CD4-positive, alpha-beta T cell (primary cell): ENCODE results near the gene DEFB119. TPM values are rescaled to one million over a fixed set of nuclear protein-coding genes. Genes with fewer than 3 reads are reported as not detected.
"Not testable (repeated sequence)": the region's sequence is repeated elsewhere in the genome, so short reads cannot be mapped to it uniquely, and the experiment has no call there.

Experiments used
- ATAC-seq: fragments of 200-7000 bp; cut with Tn5 transposase; one replicate; pipeline ENCODE4 v1.10.0; 2022; ENCODE audit warnings: mild to moderate bottlenecking; ENCODE audit not compliant: poor library complexity
- CTCF ChIA-PET: fragments of 350-600 bp; sonication (Branson Sonifier 250); formaldehyde crosslinking; loops from one replicate; lab custom pipeline; 2021; ENCODE audit warnings: antibody characterized with exemption, inconsistent platforms; lab: Charles Lee
- POLR2A ChIA-PET: fragments of 350-600 bp; sonication (Branson Sonifier 250); formaldehyde crosslinking; loops from one replicate; lab custom pipeline; 2021; ENCODE audit warnings: antibody characterized with exemption, inconsistent platforms; lab: Charles Lee
- DNase-seq, 14 experiments: peaks; one replicate each; pipeline ENCODE4 v3.0.0-alpha.2; 2013 to 2020; ENCODE audit warnings: mixed read lengths in 2 of 14
- H3K27ac ChIP-seq, 2 donors: one replicate each; pipeline versions ENCODE4 v1.5.1 to v1.7.0; 2013; ENCODE audit warnings: low read length in 2 of 2, low read depth in 1 of 2, mild to moderate bottlenecking in 1 of 2
- H3K27me3 ChIP-seq, 2 experiments: 1 replicate in 1 of 2; 2 replicates in 1 of 2; pipeline versions ENCODE4 v1.6.1 to v1.7.0; 2013; ENCODE audit warnings: low read length in 2 of 2, control low read depth in 1 of 2, mild to moderate bottlenecking in 1 of 2, moderate library complexity in 1 of 2; ENCODE audit not compliant: insufficient read depth in 2 of 2, control insufficient read depth in 1 of 2
- H3K36me3 ChIP-seq: one replicate; pipeline ENCODE4 v1.6.1; 2013; ENCODE audit warnings: low read length, control low read depth; ENCODE audit not compliant: insufficient read depth
- H3K4me1 ChIP-seq: one replicate; pipeline ENCODE4 v1.6.1; 2013; ENCODE audit warnings: low read length, control low read depth; ENCODE audit not compliant: insufficient read depth
- H3K4me3 ChIP-seq: one replicate; pipeline ENCODE4 v1.5.1; 2013; ENCODE audit warnings: mild to moderate bottlenecking, low read length, moderate library complexity
- H3K9me3 ChIP-seq, 2 experiments: 1 replicate in 1 of 2; 2 replicates in 1 of 2; pipeline versions ENCODE4 v1.6.1 to v1.7.0; 2013; ENCODE audit warnings: low read length in 2 of 2, mild to moderate bottlenecking in 2 of 2, control low read depth in 1 of 2, moderate library complexity in 1 of 2; ENCODE audit not compliant: control insufficient read depth in 1 of 2, insufficient read depth in 1 of 2
- H3K27ac Mint-ChIP-seq: one replicate; pipeline ENCODE4 v1.8.0; 2020; ENCODE audit warnings: mixed read lengths
- H3K27me3 Mint-ChIP-seq: one replicate; pipeline ENCODE4 v1.8.0; 2021; ENCODE audit warnings: mixed read lengths
- H3K36me3 Mint-ChIP-seq: one replicate; pipeline ENCODE4 v1.8.0; 2021; ENCODE audit warnings: low read depth, mixed read lengths
- H3K4me1 Mint-ChIP-seq: one replicate; pipeline ENCODE4 v1.8.0; 2021; ENCODE audit warnings: low read depth, mixed read lengths
- H3K4me3 Mint-ChIP-seq: one replicate; pipeline ENCODE4 v1.8.0; 2020; ENCODE audit warnings: mild to moderate bottlenecking, mixed read lengths
- H3K9me3 Mint-ChIP-seq: one replicate; pipeline ENCODE4 v1.8.0; 2020; ENCODE audit warnings: mixed read lengths
- CTCF ChIP-seq: fragments of 200-600 bp; IDR thresholded peaks from one replicate; pipeline ENCODE4 v1.8.0; 2022; ENCODE audit warnings: antibody characterized with exemption, mild to moderate bottlenecking
- intact Hi-C, 2 experiments: fragments of 100-400 bp; cut with DNase I in 1 of 2; cut with micrococcal nuclease in 1 of 2; formaldehyde crosslinking; loops; one replicate each; pipeline versions ENCODE4 v1.15.1 to v1.9.0; 2023 to 2025; cut with DNase I, micrococcal nuclease
- polyA plus RNA-seq, 2 donors: library from polyadenylated mRNA; unstranded; fragments of 120-200 nt; gene quantifications; one replicate each; pipeline ENCODE4 v1.2.1, GENCODE V29; 2013
- total RNA-seq, 174 experiments: library from RNA in 2 of 174; stranded (reverse) in 2 of 174; gene quantifications; one replicate each; pipeline ENCODE4 v1.2.3 and lab custom pipeline; 2021 to 2026

Gene DEFB119
- not detected for total RNA-seq
- not detected for polyA plus RNA-seq (2013, experiment 1 of 2)
- polyA plus RNA-seq (2013, experiment 2 of 2) = not detected
- 0 to 0.06 (median 0) reads per million in 172 experiments for total RNA-seq (lab: John Stamatoyannopoulos, UW)

GRCh38 chr20:31390490-31390889 is at the start of gene DEFB119:
Gene DEFB119, minus strand, starts transcription at chr20:31390590. Its CDS starts 107 bp downstream, at chr20:31390483.
- Histone ChIP-seq H3K9me3 (no peaks in the 10 kb centered on the region), H3K36me3 (no peaks in the 10 kb centered on the region), H3K27ac (no peak within 1 kb of the TSS), H3K4me1 (no peaks in the 10 kb centered on the region), H3K4me3 (no peak within 1 kb of the TSS), H3K27me3 (peaks cover 4 to 8% of the 10 kb centered on the region in 2 experiments)
- H3K27me3 Mint-ChIP-seq = peaks cover 44% of the 10 kb centered on the region
- no peaks in the 10 kb centered on the region for H3K4me1 Mint-ChIP-seq
- H3K4me3 Mint-ChIP-seq = no peak within 1 kb of the TSS
- no peak for TF ChIP-seq CTCF
- H3K27ac Mint-ChIP-seq = no peak within 1 kb of the TSS
- H3K9me3 Mint-ChIP-seq = no peaks in the 10 kb centered on the region
- ChIA-PET CTCF (no interaction called here), POLR2A (no interaction called here)
- DNase-seq (no peak), ATAC-seq (no peak)
- intact Hi-C loops = no loop called here
- no peaks in the 10 kb centered on the region for H3K36me3 Mint-ChIP-seq

- Histone ChIP-seq H3K9me3 (no peaks in the 10 kb centered on the region), H3K4me1 (no peaks in the 10 kb centered on the region), H3K27ac (no peak overlapping the region), H3K27me3 (peaks cover 0 to 3% of the 10 kb centered on the region in 2 experiments), H3K36me3 (no peaks in the 10 kb centered on the region), H3K4me3 (no peak overlapping the region)
- no peak for DNase-seq
- ChIA-PET CTCF (no interaction called here), POLR2A (no interaction called here)
- no peak for ATAC-seq
- intact Hi-C loops = no loop called here
- no peak for TF ChIP-seq CTCF
- no peaks in the 10 kb centered on the region for H3K36me3 Mint-ChIP-seq
- H3K27me3 Mint-ChIP-seq = peaks cover 30% of the 10 kb centered on the region
- no peak overlapping the region for H3K27ac Mint-ChIP-seq
- H3K4me1 Mint-ChIP-seq = no peaks in the 10 kb centered on the region
- no peaks in the 10 kb centered on the region for H3K9me3 Mint-ChIP-seq
- no peak overlapping the region for H3K4me3 Mint-ChIP-seq
These were observed 40.3 kb upstream of the DEFB119 start for GRCh38 chr20:31430568-31431115.

GRCh38 chr20:31427576-31427975 is 37.2 kb upstream of the DEFB119 start:
- H3K4me1 ChIP-seq, H3K4me3 ChIP-seq, H3K36me3 Mint-ChIP-seq, H3K4me3 Mint-ChIP-seq, H3K36me3 ChIP-seq, ATAC-seq, CTCF ChIA-PET, H3K27me3 ChIP-seq, POLR2A ChIA-PET, H3K9me3 Mint-ChIP-seq, intact Hi-C loops, H3K9me3 ChIP-seq, H3K4me1 Mint-ChIP-seq, H3K27ac ChIP-seq, H3K27ac Mint-ChIP-seq, DNase-seq: not testable (repeated sequence)
- H3K27me3 Mint-ChIP-seq = peaks cover 15% of the 10 kb centered on the region

GRCh38 chr20:31426891-31427551 is 36.6 kb upstream of the DEFB119 start:
- H3K4me3 Mint-ChIP-seq, H3K27ac ChIP-seq, H3K27me3 ChIP-seq, DNase-seq, H3K4me1 ChIP-seq, H3K27ac Mint-ChIP-seq, CTCF ChIA-PET, ATAC-seq, H3K36me3 Mint-ChIP-seq, intact Hi-C loops, H3K36me3 ChIP-seq, H3K4me1 Mint-ChIP-seq, H3K9me3 Mint-ChIP-seq, POLR2A ChIA-PET, H3K4me3 ChIP-seq, H3K9me3 ChIP-seq: not testable (repeated sequence)
- H3K27me3 Mint-ChIP-seq = peaks cover 11% of the 10 kb centered on the region
